Endometrial microvascular endothelial cells (primary cell): Measurements from ENCODE around the gene SLC12A3. TPM values are rescaled to one million over a fixed set of nuclear protein-coding genes. Genes with fewer than 3 reads are reported as not detected.
"Not testable (repeated sequence)": the region's sequence is repeated elsewhere in the genome, so short reads cannot be mapped to it uniquely, and the experiment has no call there.

Experiments used
- in situ Hi-C: cut with HindIII; loops from 2 replicates; pipeline ENCODE4 v1.10.0; 2017; ENCODE audit warnings: low sequenced_read_pairs, low pct_unique_long_range_greater_than_20kb; ENCODE audit errors: inconsistent ontology term
- total RNA-seq: library from RNA; depleted of rRNA; stranded (reverse); fragments of >200 nt; gene quantifications from one replicate; pipeline ENCODE4 v1.2.3, GENCODE V29; 2015; ENCODE audit errors: inconsistent ontology term

Gene SLC12A3
- total RNA-seq, 1 donor from 2014 or later = not detected

GRCh38 chr16:56883586-56883985 is 18.6 kb downstream of the SLC12A3 start:
- in situ Hi-C loops = no loop called here

- in situ Hi-C loops = no loop called here
Observed at GRCh38 chr16:56884026-56884582, 19.1 kb downstream of the SLC12A3 start.

- in situ Hi-C loops = not testable (repeated sequence)
Observed at GRCh38 chr16:56884929-56885328, 19.9 kb downstream of the SLC12A3 start.

- in situ Hi-C loops = no loop called here
Observed at GRCh38 chr16:56885446-56886162, 20.6 kb downstream of the SLC12A3 start.

GRCh38 chr16:56886296-56886695 is 21.3 kb downstream of the SLC12A3 start:
- in situ Hi-C loops = no loop called here

GRCh38 chr16:56886826-56887225 is 21.8 kb downstream of the SLC12A3 start:
- in situ Hi-C loops = no loop called here

GRCh38 chr16:56888806-56889205 is 23.8 kb downstream of the SLC12A3 start:
- in situ Hi-C loops = no loop called here

GRCh38 chr16:56889206-56889605 is 24.2 kb downstream of the SLC12A3 start:
- in situ Hi-C loops = no loop called here

- in situ Hi-C loops = no loop called here
Observed at GRCh38 chr16:56891685-56892084, 26.7 kb downstream of the SLC12A3 start.

GRCh38 chr16:56892705-56893104 is 27.7 kb downstream of the SLC12A3 start:
- in situ Hi-C loops = no loop called here

GRCh38 chr16:56894331-56894917 is 29.4 kb downstream of the SLC12A3 start:
- in situ Hi-C loops = no loop called here

- in situ Hi-C loops = no loop called here
Observed at GRCh38 chr16:56895813-56896212, 30.8 kb downstream of the SLC12A3 start.

- in situ Hi-C loops = no loop called here
Observed at GRCh38 chr16:56896244-56896643, 31.2 kb downstream of the SLC12A3 start.

GRCh38 chr16:56897026-56897799 is 32.2 kb downstream of the SLC12A3 start:
- in situ Hi-C loops = no loop called here

- in situ Hi-C loops = no loop called here
Observed at GRCh38 chr16:56898847-56899246, 33.8 kb downstream of the SLC12A3 start.

GRCh38 chr16:56903866-56904265 is 38.9 kb downstream of the SLC12A3 start:
- in situ Hi-C loops = no loop called here

GRCh38 chr16:56907401-56907800 is 42.4 kb downstream of the SLC12A3 start:
- in situ Hi-C loops = no loop called here

- in situ Hi-C loops = no loop called here
Observed at GRCh38 chr16:56909527-56909979, 44.5 kb downstream of the SLC12A3 start.

GRCh38 chr16:56910112-56910511 is 45.1 kb downstream of the SLC12A3 start:
- in situ Hi-C loops = no loop called here
